PC-3 (cell line): ENCODE data around the gene NABP1. TPM values are rescaled to one million over a fixed set of nuclear protein-coding genes. Genes with fewer than 3 reads are reported as not detected.

ENCODE experiments used
- ATAC-seq: fragments of 200-7000 bp; cut with Tn5 transposase; 2 replicates; pipeline ENCODE4 v1.9.1; 2020; ENCODE audit warnings: mild to moderate bottlenecking, moderate library complexity
- BruUV-seq: library from RNA; stranded (reverse); fragments of 400-500 nt; replicated peaks from 2 replicates; lab custom pipeline; 2021; lab: Mats Ljungman, UMichigan
- CTCF ChIA-PET: fragments of 300-600 bp; sonication (Branson Sonifier 250); formaldehyde crosslinking; loops from one replicate; lab custom pipeline; 2022; ENCODE audit warnings: antibody characterized with exemption; lab: Charles Lee
- POLR2A ChIA-PET: fragments of 300-600 bp; sonication (Branson Sonifier 250); formaldehyde crosslinking; loops from one replicate; lab custom pipeline; 2022; ENCODE audit warnings: antibody characterized with exemption; ENCODE audit not compliant: unreplicated experiment; lab: Charles Lee
- DNase-seq: peaks from one replicate; pipeline ENCODE4 v3.0.0-alpha.2; 2015
- H2AFZ ChIP-seq: fragments of 300-600 bp; sonication (generic); 2 replicates; pipeline ENCODE4 v1.6.0; 2016; ENCODE audit warnings: antibody characterized with exemption, low read length
- H3F3A ChIP-seq: fragments of 300-600 bp; sonication (generic); one replicate; pipeline ENCODE4 v1.6.0; 2017; ENCODE audit warnings: antibody characterized with exemption, low read length, control low read depth, mild to moderate bottlenecking; ENCODE audit not compliant: unreplicated experiment
- H3K27ac ChIP-seq: fragments of 300-600 bp; sonication (generic); 2 replicates; pipeline ENCODE4 v1.5.1; 2016; ENCODE audit warnings: mild to moderate bottlenecking, low read length
- H3K27me3 ChIP-seq: fragments of 300-600 bp; sonication (generic); 2 replicates; pipeline ENCODE4 v1.6.1; 2016; ENCODE audit warnings: low read length, mixed read lengths
- H3K36me3 ChIP-seq: fragments of 300-600 bp; sonication (generic); 2 replicates; pipeline ENCODE4 v1.6.1; 2016; ENCODE audit warnings: low read depth, mixed run types, low read length, mixed read lengths
- H3K4me1 ChIP-seq: fragments of 300-600 bp; sonication (generic); 2 replicates; pipeline ENCODE4 v1.5.1; 2016; ENCODE audit warnings: low read length; ENCODE audit not compliant: insufficient read depth
- H3K4me2 ChIP-seq: fragments of 300-600 bp; sonication (generic); 2 replicates; pipeline ENCODE4 v1.6.0; 2016; ENCODE audit warnings: low read length
- H3K4me3 ChIP-seq: fragments of 300-600 bp; sonication (generic); 2 replicates; pipeline ENCODE4 v1.5.1; 2016; ENCODE audit warnings: mild to moderate bottlenecking, low read length, mixed read lengths
- H3K79me2 ChIP-seq: fragments of 300-600 bp; sonication (generic); 2 replicates; pipeline ENCODE4 v1.6.1; 2017; ENCODE audit warnings: low read length, mixed read lengths
- H3K9ac ChIP-seq: fragments of 300-600 bp; sonication (generic); 2 replicates; pipeline ENCODE4 v1.6.0; 2016; ENCODE audit warnings: mild to moderate bottlenecking, low read length
- H3K9me2 ChIP-seq: fragments of 300-600 bp; sonication (generic); replicated peaks from 2 replicates; pipeline ENCODE4 v1.6.1; 2016; ENCODE audit warnings: mixed run types, low read length, mixed read lengths
- H3K9me3 ChIP-seq: fragments of 300-600 bp; sonication (generic); 2 replicates; pipeline ENCODE4 v1.6.1; 2016; ENCODE audit warnings: low read length, mixed read lengths
- H4K20me1 ChIP-seq: fragments of 300-600 bp; sonication (generic); 2 replicates; pipeline ENCODE4 v1.6.1; 2016; ENCODE audit warnings: low read length, mixed read lengths
- EZH2 ChIP-seq: fragments of 300-600 bp; sonication (generic); IDR thresholded peaks from one replicate; pipeline ENCODE4 v1.6.1; 2017; ENCODE audit warnings: antibody characterized with exemption, mild to moderate bottlenecking, low read length; ENCODE audit not compliant: unreplicated experiment
- EZH2phosphoT487 ChIP-seq: fragments of 300-600 bp; sonication (generic); IDR thresholded peaks from 2 replicates; pipeline ENCODE4 v1.6.1; 2018; ENCODE audit warnings: mild to moderate bottlenecking, antibody characterized with exemption, low read length, borderline replicate concordance
- intact Hi-C: fragments of 100-400 bp; cut with micrococcal nuclease; formaldehyde crosslinking; loops from 2 replicates; pipeline ENCODE4 v1.9.0; 2023
- total RNA-seq: library from RNA; depleted of rRNA; stranded (reverse); fragments of >200 nt; gene quantifications from 2 replicates; pipeline ENCODE4 v1.2.3, GENCODE V29; 2014
- TF ChIP-seq, protein P1 (sequence below): fragments of 300-600 bp; sonication (generic); conservative IDR thresholded peaks from 2 replicates; pipeline ENCODE4 v1.5.1; 2017; ENCODE audit warnings: antibody characterized with exemption, low read depth, mild to moderate bottlenecking, low read length

Gene NABP1
- total RNA-seq, 1 experiment from 2014 or later = 56.8 TPM

DNA sequence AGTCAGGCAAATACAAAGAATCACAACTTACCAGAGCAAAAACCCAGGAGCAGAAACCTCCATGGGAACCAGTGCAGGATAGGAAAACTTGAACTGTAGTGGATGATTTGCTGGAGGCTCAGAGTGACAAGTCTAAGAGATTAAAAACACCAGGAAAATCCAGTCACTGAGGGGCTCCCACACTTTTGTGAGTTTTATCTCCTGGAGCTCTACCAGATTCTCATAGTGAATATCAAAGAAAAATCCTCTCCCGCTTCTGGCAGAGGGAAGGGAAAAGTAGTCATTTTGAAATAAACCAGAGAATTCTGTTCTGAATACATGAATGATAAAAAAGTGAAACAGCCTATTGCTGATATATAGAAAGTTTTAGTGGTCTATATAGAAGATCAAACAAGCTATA is 23.1 kb downstream of the NABP1 start:
- TF ChIP-seq, protein P1, sequence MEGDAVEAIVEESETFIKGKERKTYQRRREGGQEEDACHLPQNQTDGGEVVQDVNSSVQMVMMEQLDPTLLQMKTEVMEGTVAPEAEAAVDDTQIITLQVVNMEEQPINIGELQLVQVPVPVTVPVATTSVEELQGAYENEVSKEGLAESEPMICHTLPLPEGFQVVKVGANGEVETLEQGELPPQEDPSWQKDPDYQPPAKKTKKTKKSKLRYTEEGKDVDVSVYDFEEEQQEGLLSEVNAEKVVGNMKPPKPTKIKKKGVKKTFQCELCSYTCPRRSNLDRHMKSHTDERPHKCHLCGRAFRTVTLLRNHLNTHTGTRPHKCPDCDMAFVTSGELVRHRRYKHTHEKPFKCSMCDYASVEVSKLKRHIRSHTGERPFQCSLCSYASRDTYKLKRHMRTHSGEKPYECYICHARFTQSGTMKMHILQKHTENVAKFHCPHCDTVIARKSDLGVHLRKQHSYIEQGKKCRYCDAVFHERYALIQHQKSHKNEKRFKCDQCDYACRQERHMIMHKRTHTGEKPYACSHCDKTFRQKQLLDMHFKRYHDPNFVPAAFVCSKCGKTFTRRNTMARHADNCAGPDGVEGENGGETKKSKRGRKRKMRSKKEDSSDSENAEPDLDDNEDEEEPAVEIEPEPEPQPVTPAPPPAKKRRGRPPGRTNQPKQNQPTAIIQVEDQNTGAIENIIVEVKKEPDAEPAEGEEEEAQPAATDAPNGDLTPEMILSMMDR = no peak
- TF ChIP-seq EZH2 (no peak), EZH2phosphoT487 (no peak)
- Histone ChIP-seq H3K36me3 (no peaks in the 10 kb centered on the region), H2AFZ (no peak overlapping the region), H3K4me1 (no peaks in the 10 kb centered on the region), H3K4me2 (no peak overlapping the region), H4K20me1 (no peaks in the 10 kb centered on the region), H3K27me3 (no peaks in the 10 kb centered on the region), H3K4me3 (no peak overlapping the region), H3K9me2 (no peaks in the 10 kb centered on the region), H3F3A (peaks cover 5% of the 10 kb centered on the region), H3K9ac (no peak overlapping the region), H3K79me2 (no peaks in the 10 kb centered on the region), H3K27ac (no peak overlapping the region), H3K9me3 (no peaks in the 10 kb centered on the region)
- no TSS peak for BruUV-seq
- CTCF ChIA-PET = no interaction called here
- ATAC-seq (no peak), DNase-seq (no peak)
- POLR2A ChIA-PET = no interaction called here
- intact Hi-C loops = no loop called here

DNA sequence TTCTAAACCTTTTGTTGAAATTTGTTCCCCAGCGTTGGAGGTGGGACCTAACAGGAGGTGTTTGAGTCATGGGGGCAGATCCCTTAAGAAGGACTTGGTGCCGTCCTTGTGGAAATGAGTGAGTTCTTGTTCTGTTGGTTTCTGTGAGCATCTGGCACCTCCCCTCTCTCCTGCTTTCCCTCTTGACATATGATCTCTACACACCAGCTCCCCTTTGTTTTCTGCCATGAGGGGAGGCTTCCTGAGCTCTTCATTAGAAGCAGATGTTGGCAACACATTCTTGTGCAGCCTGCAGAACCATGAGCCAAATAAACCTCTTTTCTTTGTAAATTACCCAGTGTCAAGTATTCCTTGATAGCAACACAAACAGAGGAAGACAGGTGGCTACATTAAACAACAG is 23.8 kb downstream of the NABP1 start:
- H2AFZ ChIP-seq = no peak overlapping the region
- intact Hi-C loops = no loop called here
- no TSS peak for BruUV-seq
- ChIA-PET POLR2A (no interaction called here), CTCF (no interaction called here)
- no peaks in the 10 kb centered on the region for H4K20me1 ChIP-seq
- H3K9me3 ChIP-seq = no peaks in the 10 kb centered on the region
- H3K9me2 ChIP-seq = no peaks in the 10 kb centered on the region
- TF ChIP-seq EZH2 = no peak
- TF ChIP-seq EZH2phosphoT487 = no peak
- TF ChIP-seq, protein P1 = no peak
- H3F3A ChIP-seq = peaks cover 5% of the 10 kb centered on the region
- no peak overlapping the region for H3K4me3 ChIP-seq
- no peaks in the 10 kb centered on the region for H3K27me3 ChIP-seq
- H3K79me2 ChIP-seq = no peaks in the 10 kb centered on the region
- H3K36me3 ChIP-seq = no peaks in the 10 kb centered on the region
- no peak overlapping the region for H3K27ac ChIP-seq
- H3K9ac ChIP-seq = no peak overlapping the region
- ATAC-seq = no peak
- H3K4me2 ChIP-seq = no peak overlapping the region
- no peaks in the 10 kb centered on the region for H3K4me1 ChIP-seq
- no peak for DNase-seq

DNA sequence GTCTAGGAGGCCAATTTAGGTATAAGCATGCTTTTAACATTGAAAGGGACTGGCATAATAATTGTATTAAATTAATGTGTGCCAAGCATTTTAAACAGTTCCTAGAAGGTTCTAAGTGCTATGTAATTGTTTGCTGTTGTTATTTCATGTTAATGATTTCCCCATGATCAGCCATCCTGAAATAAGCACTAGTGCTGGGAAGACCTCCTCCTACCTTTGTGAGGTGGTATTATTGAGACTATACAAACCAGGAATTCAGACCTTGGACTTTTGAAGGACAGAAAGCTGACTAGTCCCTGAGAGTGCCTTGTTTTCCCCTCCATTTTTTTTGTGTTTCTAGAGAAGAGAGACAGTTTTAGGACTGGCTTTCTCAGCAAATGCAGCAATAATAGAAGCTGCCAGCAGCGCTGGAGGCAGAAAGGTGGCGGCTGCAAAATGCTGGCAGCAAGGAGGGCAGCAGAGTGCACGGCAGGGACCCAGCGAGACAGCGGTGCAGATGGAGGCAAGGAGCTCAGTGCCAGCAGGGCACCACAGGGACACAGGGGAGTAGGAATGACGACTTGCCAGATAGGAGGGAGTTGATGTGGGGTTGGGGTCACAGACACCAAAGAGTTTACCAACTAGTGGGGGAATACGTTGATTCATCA is 25.3 kb downstream of the NABP1 start:
- Histone ChIP-seq H4K20me1 (no peaks in the 10 kb centered on the region), H3K4me2 (no peak overlapping the region), H3K4me3 (no peak overlapping the region), H3K4me1 (no peaks in the 10 kb centered on the region), H2AFZ (no peak overlapping the region), H3K9me3 (no peaks in the 10 kb centered on the region), H3F3A (peaks cover 5% of the 10 kb centered on the region), H3K79me2 (no peaks in the 10 kb centered on the region), H3K9ac (no peak overlapping the region), H3K27ac (no peak overlapping the region), H3K9me2 (no peaks in the 10 kb centered on the region), H3K27me3 (no peaks in the 10 kb centered on the region), H3K36me3 (no peaks in the 10 kb centered on the region)
- ATAC-seq = no peak
- intact Hi-C loops = no loop called here
- POLR2A ChIA-PET = no interaction called here
- TF ChIP-seq EZH2phosphoT487 (no peak), EZH2 (no peak)
- TF ChIP-seq, protein P1 = no peak
- CTCF ChIA-PET = no interaction called here
- DNase-seq = no peak
- no TSS peak for BruUV-seq
